DMS153 treated with DMSO at 0.1 percent for 48 hours (cell line): ENCODE data around the gene EBPL.

Experiments used
- DNase-seq: peaks from one replicate; lab custom pipeline; 2025; ENCODE audit not compliant: unreplicated experiment; lab: John Stamatoyannopoulos, UW

EBPL gene

DNA sequence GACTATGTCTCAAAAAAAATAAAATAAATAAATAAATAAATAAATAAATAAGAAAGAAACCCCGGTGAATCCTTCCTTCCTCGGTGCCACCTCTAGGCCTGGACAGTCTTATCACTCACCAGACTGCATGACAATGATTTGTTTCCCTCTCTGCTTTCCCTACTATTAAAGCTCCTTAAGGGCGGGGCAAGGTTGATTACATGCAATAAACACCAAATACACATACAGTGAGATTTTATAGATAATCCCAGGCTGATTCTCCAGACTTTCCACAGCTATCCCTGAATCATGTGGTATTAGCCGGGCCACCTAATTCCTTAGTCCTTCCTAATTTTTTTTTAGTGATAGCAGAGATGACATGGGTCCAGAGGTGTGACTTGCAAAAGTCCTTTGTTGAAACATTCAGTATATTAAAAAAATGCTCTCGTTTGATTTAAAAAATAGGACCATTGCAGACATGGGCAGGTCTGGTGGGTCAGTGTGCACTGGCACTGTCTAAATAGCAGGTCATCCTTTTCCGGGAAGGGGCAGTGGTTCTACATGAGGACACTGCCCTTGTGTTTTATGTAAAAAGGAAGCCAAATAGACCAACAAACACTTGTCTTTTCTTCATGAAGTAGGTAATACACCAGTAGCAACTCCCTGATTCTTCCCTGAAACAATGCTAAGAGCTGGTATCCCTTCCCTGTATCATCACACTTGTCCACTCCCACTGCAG, 14.5 kb downstream of the EBPL start:
- DNase-seq = no peak

DNA sequence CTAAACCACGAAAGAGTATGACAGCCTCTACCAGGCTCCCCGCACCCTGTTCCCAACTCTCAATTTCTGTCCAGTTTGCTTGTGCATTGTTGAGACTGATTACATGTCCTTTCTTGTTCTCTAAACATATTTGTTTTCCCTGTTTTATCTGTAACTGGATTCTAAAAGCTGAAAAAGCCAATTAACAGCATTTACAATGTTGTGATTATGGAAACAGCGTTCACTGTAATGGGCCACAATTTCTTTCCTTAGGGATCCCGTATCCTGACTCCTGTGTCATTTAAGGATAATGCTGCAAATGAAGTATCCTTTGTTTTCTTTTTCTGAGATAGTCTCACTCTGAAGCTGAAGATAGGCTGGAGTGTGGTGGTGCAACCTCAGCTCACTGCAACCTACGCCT, 20.5 kb downstream of the EBPL start:
- no peak for DNase-seq

DNA sequence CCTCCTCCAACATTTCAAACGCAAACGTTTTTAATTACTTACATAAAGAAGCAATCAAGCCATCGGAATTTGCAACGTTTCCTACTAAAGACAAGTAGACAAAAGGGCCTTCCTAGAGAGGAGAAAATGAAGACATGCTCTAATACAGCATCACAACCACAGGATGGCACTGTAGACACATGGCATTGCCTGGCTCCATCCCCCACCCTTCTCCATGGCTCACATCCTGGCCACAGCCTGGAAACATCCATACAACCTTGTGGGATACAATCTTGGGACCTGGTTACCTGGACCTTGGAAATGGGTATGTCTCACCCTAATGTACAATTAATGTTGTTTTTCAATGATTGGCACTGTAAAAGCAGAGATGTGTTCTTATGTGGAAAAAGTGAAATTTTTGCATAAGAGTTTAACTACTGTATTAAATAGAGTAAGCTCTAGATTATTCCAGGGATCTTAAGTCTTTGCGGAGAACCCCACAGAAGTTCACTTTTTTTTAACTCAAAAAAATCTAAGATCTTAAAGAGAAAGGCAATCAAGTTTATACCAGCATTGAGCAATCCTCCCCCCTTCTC, 21.5 kb downstream of the EBPL start:
- peak; percentile 43 for DNase-seq

DNA sequence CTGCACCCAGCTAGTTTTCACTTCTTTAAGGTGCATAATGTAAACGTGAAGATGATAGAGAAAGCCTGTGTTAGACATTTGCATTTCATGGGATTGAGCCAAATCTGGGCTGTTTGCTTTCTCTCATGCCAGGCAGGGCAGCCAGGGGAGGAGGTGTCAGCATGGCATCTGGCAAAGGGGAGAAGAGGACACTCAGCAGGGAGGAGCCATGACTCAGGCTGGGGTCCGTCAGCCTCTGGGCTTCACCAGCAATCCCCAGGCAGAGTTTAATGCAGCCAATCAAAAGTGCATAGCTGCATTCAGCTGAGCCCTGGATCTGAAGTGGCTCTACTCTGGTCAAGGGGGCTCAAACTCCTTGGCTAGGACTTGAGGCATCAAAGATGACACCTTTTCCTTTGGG, 23.5 kb downstream of the EBPL start:
- DNase-seq = no peak

DNA sequence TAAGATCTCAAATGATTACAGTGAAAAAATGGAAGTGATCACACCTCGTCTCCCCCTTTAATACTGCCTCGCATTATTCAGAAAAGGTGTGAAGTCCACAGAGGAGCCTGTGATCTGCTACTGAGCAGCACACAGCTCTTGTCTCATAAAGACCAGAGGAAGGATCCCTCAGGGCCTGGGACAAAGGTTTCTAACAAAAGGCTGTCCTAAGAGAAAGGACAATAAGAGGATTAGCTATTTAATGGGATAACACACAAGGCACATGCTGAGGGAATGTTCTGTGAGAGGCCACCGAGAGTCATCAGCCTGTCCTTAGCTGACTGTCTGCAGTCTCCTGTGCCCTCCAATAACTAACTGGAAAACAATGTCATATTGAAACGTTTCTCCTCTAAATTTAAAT, 26.7 kb downstream of the EBPL start:
- no peak for DNase-seq

DNA sequence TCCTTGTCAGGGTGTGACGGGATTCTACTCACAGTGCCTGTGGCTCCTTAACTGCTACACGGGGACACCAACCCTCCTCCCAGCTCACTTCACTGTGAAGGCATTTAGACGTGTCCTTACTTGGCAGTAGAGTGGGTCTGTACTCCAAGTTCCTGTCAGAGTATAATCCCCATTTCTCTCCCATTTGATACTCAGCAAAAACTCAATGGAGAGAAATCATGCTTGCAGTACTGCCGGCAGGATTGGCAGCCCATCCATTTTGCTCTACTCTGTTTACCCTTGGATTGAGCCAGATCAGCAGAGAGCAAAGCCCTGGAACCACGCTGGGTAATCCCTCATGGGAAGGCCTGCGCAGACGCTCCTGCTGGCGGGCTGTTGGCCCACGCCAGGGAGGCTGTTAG, 34.0 kb downstream of the EBPL start:
- DNase-seq = no peak

DNA sequence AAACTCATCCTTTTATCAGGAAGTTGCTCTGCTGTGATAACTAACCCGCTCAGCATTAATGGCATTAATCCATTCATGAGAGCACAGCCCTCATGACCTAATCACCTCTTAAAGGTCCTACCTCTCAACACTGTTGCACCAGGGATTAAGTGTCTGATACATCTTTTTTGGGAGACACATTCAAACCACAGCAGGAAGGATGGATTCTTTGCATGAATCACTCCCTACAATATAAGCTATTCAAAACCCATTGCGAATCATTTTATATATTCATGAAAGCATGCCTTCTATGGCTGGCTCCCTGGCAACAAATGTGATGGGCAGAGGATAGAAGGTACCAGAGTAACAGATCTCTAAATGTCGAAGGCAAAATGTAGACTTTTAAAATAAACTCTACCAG, 35.4 kb downstream of the EBPL start:
- DNase-seq = no peak

DNA sequence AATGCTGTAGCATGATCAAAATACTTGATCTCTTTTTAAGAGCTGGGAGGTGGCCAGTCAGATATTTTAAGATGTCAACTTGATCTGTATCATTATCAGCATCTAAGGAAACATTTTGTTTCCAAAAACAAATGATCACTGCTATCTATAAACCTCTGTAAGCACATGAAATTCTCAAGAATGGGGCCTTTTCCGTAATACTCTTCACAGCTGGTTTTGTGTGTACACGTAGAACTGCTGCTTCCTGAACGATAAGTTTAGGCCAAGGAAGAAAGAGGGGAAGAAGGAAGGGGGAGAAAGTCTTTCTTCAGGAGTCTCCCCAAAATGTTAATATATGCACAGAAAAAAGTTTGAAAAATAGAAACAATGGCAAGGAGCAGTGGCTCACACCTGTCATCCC, 37.3 kb downstream of the EBPL start:
- DNase-seq = no peak

DNA sequence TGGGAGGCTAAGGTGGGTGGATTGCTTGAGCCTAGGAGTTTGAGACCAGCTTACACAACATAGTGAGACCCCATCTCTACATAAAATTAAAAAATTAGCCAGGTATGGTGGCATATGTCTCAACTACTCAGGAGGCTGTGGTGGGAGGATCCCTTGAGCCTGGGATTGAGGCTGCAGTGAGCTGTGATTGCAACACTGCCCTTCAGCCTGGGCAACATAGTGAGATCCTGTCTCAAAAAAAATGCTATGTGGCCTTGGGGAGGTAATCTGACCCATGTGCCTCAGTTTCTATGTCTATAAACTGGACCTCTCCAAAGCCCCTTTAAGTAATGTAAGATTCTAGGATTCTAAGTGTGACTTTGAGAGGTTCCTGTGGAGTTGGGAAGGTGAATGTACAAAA, 37.8 kb downstream of the EBPL start:
- DNase-seq = no peak

DNA sequence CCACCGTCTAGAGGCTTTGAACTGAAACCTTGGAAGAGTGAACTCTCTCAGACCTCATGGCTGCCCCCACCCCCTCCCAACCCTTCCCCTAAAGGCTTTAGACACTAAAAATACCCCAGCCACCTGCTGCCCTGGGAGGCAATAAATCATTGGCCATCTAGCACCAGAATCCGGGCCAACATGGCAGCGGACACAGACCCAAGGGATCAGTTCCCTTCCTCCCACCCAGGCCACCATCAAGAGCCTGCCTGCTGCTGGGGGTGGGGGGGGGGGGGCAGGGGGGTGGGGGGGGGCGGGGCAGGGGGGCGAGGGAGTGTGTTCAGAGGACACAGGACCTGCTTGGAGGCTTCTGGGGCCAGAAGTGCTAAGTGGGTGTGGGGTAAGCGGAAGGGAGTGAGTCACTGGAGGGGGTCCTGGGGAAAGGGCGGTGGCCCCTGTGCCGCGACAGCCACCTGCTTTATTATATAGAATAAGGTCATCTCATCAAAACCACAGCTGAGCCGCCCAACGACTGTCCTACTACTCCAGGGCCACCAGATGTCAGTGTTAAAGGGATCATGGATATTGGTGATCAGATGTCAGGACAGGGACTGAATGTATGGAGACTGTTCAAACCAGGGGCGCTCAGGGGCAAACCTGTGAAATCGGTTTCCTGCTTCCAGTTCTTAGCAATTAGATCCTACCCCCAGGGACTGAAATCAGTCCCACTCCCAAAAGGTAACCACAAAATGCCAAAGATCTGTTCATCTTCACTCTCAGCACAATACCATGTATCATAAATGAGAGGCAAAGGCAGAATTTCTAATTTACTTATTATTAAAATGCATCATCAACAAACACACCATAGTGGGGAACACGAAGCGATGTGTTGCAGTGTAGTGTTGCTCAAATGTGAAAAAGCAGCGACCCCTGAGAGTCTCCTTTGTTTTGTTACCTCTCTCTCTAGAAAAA, 38.7 kb downstream of the EBPL start:
- peak; percentile 58 for DNase-seq

DNA sequence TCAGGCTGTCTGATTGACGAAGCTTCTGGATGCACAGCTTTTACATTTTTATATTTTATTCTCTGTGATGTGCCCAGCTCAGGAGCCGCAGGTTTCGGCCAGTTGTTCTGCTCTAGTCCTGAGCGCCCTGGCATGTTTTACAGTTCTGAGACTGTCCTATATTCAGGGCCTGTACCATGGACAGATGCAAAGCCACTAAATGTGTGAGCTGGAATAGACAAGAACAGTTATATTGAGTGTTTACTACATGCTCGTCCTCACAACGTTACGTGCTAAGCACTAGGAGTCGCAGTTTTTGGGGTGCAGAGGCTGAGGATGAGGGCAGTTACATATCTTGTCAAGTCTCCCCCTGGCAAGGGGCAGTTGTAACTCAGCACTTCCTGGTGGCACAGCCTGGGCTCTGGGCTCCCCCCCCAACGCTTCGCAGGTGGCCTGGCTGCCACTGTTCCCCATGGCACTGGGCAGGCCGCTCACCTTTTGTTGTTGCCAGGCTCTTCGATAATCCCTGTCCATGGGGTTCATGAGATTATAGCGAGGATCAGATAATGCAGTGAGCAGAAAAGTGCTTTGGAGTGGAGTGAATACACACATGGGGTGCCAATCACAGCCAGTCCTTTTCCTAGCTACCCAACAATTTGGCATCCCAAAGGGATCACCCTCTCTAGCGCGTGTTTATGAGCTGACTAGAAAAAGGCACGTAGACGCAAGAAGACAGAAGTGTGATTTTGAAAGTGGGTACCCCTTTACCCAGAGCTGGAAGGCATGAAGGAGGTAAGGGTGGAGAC, 39.5 kb downstream of the EBPL start:
- DNase-seq = no peak

DNA sequence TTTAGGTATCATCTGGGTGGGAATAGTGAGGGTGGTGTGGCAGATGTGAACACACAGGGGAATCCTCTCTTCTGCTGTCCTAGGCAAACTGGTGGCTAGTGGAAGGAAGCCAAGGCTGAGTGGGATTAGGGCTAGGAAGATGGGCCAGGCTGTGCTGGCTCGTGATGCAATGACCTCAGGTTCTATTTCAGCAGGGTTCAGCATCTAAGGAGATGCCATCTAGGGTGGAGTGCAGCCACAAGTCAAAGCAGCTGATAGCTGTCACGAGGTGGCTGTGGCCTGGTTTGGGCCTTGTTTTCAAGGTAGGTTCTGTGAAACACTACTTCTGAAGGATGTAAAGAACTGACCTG, 41.3 kb downstream of the EBPL start:
- DNase-seq = no peak

DNA sequence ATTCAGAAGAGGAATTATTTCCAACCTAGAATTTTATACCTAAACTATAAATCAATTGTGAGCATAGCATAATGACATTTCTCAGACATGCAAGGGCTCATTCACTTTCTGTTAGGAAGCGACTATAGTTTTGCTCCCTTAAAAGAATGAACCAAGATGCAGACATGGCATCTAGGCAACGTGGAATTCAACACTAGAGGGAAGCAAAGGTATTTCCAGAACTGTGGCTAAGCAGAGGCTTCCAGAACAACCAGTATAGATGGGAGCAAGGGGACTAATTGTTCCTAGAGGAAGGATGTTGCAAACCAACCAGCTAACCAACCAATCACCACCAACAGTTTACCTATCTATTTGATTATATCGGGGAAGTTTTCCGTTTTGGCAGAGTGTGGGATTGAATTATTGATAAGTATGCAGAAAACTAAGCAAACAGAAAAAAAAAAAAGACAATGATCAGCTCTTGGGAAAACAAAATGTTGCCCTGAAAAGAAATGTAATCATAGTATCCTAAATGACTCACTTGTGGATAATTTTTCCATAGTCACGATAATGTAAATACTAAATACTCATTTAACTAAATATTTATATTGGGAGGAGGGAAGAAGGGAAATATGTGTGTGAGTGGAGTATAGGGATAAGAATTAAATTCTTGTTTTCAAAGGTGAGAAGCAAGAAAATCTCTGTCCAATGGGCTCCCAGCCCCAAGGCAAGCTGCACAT, 41.9 kb downstream of the EBPL start:
- no peak for DNase-seq

DNA sequence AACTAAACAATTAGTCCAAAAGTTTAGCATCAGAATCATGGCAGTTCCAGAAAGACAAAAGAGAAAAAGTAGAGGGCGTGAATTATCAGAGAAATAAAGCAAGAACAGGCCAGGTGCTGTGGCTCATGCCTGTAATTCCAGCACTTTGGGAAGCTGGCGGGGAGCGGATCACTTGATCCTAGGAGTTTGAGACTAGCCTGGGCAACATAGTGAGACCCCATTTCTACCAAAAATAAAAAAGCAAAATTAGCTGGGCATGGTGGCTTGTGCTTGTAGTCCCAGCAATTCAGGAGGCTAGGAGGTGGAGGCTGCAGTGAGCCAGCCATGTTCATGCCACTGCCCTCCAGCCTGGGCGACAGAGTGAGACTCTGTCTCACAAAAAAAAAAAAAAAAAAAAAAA, 44.6 kb downstream of the EBPL start:
- no peak for DNase-seq

DNA sequence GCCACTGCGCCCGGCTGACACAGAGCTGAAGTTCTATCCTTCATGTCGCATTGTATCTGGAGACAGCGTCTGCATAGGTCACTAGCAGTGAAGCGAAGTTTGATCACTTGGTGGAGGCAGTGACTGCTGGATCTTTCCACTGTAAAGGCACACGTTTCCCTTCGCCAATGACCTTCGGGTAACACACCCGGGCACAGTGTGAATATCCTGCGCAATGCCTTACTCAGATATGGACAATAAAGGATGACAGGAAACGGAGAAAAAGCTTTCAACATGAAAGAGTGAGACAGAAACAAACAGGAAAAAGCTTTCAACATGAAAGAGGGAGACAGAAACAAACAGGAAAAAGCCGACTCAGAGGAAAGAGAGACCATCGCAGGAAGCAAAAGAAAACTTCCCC, 45.8 kb downstream of the EBPL start:
- no peak for DNase-seq

DNA sequence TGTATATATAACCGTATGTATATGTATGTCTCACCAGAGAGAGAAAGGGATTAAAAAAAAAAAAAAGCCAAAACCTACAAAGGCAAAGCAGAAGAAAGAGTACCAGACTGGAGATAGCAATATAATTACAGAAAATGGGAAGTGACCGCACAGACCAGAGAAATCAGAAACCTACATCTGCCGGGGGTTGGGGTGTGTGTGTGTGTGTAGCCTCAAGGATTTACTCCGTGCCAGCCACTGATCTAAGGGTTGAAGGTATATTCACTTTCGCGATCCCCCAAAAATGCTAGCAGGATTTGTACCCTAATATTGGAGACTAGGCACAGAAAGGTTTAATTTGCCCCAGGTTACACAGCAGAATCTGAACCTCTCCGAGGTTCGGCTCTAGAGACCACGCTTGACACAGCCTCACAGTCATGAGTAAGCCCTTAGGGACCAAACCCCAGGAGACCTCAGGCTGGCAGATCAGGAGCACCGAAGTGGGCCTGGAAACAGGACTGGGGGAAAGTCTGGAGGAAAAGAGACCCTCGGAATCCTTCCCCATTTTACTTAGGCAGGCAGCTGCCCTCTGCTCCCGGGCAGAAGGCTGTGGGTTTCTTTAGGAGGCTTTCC, 48.1 kb downstream of the EBPL start:
- DNase-seq = no peak

DNA sequence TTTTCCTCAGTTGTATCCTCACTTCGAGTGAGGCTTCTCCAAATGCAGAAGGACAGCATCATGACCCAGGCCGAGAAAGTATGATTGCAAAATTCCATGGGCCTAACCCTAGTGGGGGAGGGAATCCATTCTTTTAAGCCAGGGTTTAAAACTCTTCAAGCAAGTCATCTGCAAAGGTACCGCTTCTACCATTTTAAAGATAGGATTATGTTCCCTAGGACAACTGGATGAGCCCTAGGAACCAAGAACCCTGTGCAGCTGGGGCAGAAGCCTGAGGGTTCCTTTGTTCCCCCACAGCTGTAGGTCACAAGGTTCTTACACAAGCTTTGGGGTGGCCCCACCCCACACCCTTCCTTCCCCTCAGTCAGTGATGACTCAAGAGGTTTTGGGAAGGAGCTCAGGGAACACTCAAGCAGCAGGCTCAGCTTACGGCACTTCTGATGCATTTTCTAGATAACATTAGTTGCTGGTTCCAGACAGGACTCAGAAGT, 49.4 kb downstream of the EBPL start:
- no peak for DNase-seq

DNA sequence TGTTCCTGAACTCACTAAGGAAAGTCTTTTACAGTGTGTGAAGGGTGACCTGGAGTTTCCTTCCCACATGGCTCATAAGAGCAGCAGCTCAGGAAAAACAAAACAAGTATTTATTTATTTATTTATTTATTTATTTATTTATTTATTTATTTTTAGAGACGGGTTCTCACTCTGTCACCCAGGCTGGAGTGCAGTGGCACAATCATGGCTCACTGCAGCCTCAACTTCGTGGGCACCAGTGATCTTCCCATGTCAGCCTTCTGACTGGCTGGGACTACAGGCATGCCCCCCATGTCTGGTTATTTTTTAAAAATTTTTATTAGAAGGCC, 52.6 kb downstream of the EBPL start:
- DNase-seq = no peak

DNA sequence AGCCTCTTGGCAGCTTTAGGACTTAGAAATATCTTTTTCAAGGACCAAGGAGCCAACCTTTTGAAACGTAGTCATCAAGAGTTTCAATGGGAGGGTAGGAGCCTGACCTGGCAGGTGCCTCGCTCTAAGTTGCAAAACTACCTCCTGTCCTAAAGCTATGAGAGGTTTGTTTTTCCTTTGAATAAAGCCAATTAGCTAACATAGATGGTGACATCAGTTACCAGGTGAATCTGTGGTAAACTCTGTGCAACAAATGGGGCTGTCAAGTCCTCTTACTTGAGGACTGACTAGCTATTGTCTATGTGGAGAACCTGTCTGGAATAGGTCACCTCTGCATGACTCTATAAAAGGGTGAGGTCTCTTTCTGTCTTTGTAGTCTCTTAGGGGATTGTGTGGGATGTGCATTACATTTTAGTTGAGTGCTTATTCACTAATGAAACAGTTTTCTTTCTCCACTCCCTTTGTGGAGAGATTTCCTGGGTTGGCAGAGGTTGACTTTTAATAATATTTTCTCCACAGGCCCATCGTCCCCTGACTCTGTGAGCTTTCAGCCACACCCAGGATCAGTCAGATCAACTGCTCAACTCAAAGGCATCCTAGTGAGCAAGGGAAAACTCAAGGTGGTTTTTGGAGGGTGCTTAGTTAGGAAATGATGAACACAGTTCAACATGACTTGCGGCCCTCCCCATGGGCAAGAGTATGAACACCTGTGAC, 53.1 kb downstream of the EBPL start:
- no peak for DNase-seq

DNA sequence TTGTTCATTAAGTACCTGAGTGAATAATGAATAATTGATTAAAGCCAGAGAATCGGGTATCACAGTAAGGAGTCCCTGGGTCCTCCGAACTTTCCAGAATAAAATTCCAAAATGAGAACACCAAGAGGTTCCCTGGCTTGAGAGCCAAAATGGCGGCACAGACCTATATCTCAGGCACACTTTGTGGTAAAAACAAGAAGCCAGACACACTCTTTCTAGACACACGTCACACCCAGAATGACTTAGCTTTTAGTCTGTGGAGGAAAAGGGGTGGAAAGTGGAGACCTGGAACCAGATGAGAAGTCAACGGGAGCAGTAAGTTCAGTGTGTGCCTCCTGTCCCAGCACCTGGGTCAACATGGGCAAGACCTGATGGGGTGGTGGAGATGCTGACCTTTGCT, 54.6 kb downstream of the EBPL start:
- DNase-seq = no peak
